Epithelial cell of esophagus (primary cell): ENCODE data around the gene EXOC6B.

Source experiments
- DNase-seq: peaks from one replicate; pipeline ENCODE4 v3.0.0; 2010; ENCODE audit warnings: low read depth
- H3K4me3 ChIP-seq: 2 replicates; pipeline ENCODE4 v1.5.1; 2011; ENCODE audit warnings: mild to moderate bottlenecking, low read length, control low read depth
- TF ChIP-seq, protein P1 (sequence below): IDR thresholded peaks from 2 replicates; pipeline ENCODE4 v1.5.1; 2011; ENCODE audit warnings: low read depth, mild to moderate bottlenecking, low read length, control low read depth, inconsistent platforms; ENCODE audit not compliant: insufficient read depth; ENCODE audit errors: missing control alignments

EXOC6B gene

DNA sequence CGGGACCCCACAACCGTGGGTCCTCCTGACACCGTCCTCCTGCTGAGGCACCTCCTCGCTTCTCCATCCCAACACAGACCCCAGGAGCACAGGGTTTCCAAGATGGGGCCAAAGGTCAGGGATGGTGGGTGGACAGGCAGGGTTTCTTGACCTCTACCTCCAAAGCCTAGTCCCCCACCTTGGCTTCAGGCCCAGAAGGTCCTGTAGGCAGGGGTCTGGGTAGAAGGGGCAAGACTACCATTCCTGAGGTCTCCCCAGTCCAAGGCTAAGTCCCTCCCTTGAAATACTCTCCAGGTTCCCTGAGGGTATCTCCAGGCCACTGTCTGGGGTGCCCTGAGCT is 685.2 kb downstream of the EXOC6B start:
- H3K4me3 ChIP-seq, result no peak overlapping the region
- TF ChIP-seq, protein P1, sequence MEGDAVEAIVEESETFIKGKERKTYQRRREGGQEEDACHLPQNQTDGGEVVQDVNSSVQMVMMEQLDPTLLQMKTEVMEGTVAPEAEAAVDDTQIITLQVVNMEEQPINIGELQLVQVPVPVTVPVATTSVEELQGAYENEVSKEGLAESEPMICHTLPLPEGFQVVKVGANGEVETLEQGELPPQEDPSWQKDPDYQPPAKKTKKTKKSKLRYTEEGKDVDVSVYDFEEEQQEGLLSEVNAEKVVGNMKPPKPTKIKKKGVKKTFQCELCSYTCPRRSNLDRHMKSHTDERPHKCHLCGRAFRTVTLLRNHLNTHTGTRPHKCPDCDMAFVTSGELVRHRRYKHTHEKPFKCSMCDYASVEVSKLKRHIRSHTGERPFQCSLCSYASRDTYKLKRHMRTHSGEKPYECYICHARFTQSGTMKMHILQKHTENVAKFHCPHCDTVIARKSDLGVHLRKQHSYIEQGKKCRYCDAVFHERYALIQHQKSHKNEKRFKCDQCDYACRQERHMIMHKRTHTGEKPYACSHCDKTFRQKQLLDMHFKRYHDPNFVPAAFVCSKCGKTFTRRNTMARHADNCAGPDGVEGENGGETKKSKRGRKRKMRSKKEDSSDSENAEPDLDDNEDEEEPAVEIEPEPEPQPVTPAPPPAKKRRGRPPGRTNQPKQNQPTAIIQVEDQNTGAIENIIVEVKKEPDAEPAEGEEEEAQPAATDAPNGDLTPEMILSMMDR, result no peak
- no peak for DNase-seq

DNA sequence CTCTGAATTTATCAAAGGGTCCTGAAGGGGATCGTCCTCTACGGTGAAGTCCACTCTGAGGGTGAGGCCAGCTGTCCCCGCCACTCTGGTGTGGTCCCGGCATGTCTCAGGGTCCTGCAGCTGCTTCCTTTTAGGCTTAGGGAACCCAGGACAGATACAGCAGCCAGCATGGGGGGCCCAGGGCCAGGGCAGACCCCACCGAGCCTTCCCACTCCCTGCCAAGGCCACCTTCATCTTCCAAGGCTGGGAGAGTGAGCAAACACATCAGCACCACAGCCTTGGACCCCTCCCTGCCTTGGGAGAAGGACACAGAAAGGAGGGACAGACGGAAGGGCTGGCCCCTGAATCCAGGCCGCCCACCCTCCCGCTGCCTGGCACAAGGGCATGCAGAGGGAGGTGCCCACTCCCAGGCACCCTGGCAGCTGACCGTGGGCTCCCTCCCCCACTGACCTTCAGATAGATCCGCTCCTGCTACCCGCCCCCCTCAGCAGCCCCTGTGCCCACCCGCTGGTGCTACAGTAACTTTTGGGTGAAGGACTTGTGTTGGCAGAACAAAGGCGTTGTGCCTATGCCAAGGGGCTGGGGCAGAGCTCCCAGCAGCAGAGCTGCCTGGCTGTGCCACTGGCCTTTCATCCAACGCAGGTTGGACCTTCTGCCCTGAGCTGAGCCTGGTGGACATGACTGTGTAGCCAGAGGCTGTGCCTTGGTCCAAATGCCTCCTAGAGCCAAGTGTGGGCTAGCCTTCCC is 685.8 kb downstream of the EXOC6B start:
- no peak for DNase-seq
- H3K4me3 ChIP-seq, result no peak overlapping the region
- TF ChIP-seq, protein P1, result no peak

DNA sequence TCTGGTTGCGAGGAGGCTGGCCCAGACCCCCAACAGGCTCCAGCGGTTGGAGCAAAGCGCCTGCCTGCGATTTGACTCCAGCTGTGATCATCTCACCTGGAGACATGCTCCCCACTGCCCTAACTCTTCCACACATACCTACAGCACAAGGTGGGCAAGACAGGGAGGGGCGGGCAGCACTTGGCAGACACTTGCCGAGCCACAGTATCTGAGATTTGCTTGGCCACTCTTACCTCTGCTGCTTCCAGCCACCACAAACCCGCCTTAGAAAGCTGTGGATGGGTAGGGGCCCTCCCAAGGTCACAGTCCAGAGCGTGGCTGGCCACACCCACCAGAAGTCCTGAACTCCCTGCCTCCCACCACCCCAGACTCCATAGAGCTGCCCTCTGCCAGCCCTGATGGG is 686.4 kb downstream of the EXOC6B start:
- DNase-seq, result no peak
- TF ChIP-seq, protein P1, result no peak
- H3K4me3 ChIP-seq, result no peak overlapping the region

DNA sequence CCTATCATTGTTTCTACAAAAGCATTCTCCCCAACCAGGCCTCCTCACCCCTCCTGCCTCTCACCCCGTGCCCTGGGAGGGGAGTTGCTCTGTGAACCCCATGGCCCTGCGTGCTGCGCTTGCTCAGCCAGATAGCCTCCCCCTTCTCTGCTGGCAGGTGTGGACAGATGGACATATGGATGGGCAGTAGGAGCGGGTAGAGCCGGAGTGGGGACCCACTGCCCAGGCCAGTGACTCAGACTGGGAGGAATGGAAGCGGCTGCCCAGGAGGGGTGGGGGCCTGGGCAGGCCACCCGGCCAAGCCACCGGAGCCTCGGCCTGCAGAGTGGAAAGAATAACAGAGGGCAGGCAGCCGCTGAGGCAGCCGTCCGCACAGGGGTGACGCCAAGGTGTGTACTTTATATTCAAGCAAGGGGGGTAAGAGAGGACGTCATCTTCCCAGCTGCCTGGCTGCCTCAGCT is 686.9 kb downstream of the EXOC6B start:
- TF ChIP-seq, protein P1, result no peak
- H3K4me3 ChIP-seq, result no peak overlapping the region
- DNase-seq, result no peak

DNA sequence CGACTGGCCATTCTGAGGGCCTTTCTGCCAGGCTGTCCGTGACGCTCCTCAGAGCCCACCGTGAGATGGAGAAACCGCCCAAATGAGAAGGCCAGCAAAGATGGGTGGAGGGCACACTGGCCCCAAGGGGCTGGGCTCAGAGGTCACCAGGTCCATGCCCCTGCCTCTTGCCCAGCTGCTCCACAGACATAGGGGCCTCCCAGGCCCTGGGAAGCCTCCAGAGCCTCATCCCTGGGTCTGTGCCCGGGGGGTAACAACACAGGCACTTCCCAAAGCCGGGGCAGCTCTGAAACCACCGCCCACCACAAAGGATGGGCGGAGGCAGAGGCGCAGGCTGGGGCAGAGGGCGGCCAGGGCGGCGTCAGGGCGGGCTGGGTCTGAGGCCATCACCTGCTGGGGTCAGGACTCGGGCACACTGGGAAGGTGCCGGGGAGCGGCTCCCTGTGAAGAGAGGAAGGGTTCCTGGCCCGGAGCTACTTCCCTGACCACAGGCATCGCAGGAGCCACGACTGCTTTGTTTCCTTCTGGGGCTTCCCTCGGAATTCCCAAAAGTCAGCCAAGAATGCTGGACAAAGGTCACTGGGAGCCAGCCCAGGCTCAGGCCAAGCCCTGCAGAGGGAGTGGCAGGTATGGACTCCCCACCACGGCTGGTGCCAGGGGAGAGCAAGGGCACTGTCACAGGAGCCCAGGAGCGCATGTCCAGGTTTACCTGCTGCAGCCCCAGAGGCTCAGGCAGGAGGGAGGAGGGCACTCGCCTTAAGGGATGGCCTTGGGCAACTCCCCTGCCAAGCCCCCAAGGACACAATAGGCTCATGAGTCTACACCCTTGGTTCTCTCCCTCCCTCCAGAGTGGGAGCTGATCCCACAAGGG is 687.6 kb downstream of the EXOC6B start:
- TF ChIP-seq, protein P1, result no peak
- no peak overlapping the region for H3K4me3 ChIP-seq
- no peak for DNase-seq

DNA sequence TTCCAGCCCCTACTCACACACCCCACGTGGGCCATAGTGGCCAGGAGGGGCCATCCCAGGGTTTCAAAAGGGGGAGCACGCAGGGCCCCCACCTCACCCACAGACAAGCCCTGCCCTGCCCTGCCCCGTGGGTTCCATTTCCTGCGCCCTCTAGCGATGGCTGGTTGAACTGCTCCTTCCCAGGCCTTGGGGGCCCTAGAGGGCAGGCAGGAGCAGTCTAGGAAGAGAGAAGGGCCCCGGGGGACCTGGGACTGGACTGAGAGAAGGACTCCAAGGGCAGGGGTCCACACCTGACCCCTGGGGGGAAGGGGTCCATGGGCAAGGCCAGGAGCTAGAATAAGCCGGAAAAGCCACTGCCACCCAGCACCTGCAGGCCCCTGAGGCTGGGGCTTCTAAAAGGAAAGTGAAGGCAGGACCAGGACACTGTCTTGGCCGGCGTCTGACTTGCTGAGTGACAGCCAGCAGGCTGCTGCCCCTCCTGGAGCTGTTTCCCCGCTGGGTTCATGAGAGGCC is 688.3 kb downstream of the EXOC6B start:
- peak; percentile 41 for DNase-seq
- TF ChIP-seq, protein P1, result peak; percentile 91
- no peak overlapping the region for H3K4me3 ChIP-seq
